ENCODE data around the gene MAG.

Gene MAG

GRCh38 chr19:35318679-35319448 is 26.9 kb downstream of the MAG start:
- DNase-seq, result no peak

DNA sequence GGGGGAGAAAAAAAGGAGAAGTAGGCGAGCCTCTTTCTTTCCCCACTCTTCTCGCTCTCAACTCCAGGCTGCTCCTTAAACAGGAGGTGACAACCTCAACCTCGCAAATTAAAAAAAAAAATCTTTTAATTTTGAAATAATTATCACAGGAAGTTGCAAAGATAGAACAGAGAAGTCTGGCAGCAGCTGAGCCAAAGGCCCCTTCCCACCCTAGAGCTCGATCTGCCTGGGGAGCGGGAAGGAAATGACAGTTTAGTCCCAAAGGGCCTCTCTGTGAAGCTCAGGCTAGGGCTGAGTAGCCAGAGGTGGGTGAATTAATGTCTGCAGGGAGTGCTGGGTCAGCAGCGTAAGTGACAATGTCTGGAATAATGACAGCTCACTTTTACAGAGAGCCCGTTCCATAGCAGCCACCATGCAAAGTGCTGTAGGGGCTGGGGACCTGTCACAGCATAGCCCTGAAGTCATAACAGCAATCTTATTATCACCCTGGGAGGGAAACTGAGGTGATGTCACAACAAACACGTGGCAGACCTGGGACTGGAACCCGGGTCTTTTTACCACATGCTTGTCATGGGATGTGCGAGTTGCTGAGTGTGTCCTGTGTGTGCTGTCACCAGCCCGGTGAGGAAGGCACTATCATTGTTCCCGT is 28.2 kb downstream of the MAG start:
- DNase-seq, result no peak

GRCh38 chr19:35321291-35321690 is 29.3 kb downstream of the MAG start:
- DNase-seq, result no peak

GRCh38 chr19:35322014-35322413 is 30.1 kb downstream of the MAG start:
- no peak for DNase-seq

DNA sequence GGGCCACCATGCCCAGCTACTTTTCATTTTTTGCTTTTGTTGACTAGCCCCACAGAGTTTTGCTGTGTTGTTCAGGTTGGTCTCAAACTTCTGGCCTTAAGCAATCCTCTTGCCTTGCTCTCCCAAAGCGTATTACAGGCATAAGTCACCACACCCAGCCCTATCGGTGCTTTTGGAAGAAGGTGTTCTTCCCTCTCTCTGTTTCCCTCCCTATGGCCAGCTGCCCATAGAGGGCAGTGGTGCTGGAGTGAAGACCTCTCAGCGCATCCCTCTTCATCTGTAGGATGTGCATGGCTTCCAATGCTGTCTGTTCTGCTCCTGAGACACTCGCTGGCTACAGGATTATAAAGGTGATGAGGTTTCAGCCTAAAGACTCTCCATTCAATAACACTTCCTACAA is 35.7 kb downstream of the MAG start:
- DNase-seq, result no peak

- no peak for DNase-seq
Observed at GRCh38 chr19:35328851-35329285, 36.9 kb downstream of the MAG start, which contains the start of gene CD22. TSS of gene CD22 (plus strand) at chr19:35329187. CDS start at chr19:35332041, 2,854 bp downstream.

DNA sequence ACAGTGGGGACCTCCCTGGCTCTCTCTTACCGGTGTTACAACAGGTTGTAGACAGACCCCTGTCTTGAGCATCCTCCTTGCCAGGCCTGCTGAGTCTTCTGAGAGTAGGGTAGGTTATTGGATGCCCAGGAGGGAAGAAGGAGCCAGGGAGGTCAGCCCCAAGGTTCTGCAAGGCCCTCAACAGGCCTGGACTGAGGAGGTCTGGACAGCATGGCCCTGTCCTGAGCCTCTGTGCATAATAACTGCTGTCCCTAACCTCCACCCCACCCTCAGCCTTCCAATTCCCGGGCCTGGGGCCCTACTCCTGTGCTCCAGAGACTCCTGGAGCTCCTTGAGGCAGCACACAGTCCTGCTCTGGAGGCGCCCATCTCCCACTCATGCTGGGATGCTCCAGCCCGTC is 37.4 kb downstream of the MAG start:
- DNase-seq, result no peak

DNA sequence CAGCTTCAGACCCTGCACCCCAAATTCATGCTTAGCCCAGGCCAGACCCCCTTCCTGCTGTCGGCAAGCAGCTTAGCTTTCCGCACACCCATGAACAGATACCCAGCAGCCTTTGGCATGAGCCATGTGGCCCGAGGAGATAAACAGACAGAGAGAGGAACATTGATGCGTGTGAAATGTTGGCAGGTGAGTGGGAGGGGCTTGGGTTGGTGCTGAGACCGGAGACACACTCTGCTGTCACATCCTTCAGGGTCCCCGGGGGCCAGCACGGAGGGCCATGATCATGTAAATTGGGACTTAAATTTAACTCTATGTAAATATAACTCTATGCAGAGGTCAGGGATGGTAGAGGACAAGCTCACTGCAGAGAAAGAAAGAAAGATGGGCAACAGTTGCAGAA is 38.5 kb downstream of the MAG start:
- DNase-seq, result no peak

GRCh38 chr19:35331551-35332214 is 39.7 kb downstream of the MAG start:
- no peak for DNase-seq

DNA sequence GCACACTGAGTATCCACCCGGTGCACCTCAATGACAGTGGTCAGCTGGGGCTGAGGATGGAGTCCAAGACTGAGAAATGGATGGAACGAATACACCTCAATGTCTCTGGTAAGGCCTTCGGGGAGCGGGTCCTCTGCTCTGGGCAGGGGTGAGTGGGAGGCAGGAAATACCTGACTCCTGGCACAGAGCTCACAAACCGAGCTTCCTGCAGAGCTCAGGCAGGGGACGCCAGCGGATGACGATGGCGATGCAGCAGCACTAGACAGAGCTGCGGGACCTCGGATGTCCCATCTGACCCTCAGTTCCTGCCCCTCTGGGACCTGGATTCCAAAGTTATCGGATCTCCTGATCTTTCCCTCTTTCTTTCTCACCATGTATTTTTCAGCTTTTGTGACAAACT is 40.9 kb downstream of the MAG start:
- DNase-seq, result no peak

DNA sequence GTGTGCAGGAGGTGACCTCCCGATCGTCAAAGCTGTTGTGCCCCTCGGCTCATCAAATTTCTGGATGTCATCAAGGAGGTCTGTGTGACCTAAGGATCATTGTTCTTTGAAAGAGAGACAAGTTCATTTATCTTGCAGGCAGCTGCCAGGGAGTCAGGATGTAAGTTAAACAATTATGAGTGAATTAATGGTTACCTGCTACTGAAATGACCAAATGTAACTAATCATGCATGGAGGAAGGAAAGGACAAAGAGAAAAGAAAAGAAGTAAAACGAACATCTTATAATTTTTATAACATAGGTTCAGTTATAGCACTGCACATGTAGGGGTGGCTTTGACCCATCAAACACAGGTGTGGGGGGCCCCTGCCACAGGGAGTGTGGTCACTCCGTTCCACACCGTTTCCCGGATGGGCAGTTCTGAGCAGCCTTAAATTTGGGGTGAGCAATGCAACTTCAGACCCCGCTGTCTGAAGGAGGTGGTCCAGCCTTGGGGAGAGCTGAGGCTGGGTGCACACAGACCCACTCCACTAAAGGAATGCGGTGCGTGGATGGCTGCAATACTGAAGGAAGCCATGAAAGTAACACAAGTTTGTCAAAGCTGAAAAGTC is 42.3 kb downstream of the MAG start:
- DNase-seq, result no peak

- DNase-seq, result no peak
Observed at GRCh38 chr19:35336166-35336955, 44.4 kb downstream of the MAG start.

GRCh38 chr19:35337097-35337983 is 45.4 kb downstream of the MAG start:
- no peak for DNase-seq

GRCh38 chr19:35337984-35338296 is 46.0 kb downstream of the MAG start:
- no peak for DNase-seq

- no peak for DNase-seq
Observed at GRCh38 chr19:35340431-35340830, 48.5 kb downstream of the MAG start.

GRCh38 chr19:35341006-35341405 is 49.0 kb downstream of the MAG start:
- DNase-seq, result no peak

GRCh38 chr19:35341565-35342225 is 49.7 kb downstream of the MAG start:
- DNase-seq, result no peak

- DNase-seq, result no peak
Observed at GRCh38 chr19:35342430-35342829, 50.5 kb downstream of the MAG start.

DNA sequence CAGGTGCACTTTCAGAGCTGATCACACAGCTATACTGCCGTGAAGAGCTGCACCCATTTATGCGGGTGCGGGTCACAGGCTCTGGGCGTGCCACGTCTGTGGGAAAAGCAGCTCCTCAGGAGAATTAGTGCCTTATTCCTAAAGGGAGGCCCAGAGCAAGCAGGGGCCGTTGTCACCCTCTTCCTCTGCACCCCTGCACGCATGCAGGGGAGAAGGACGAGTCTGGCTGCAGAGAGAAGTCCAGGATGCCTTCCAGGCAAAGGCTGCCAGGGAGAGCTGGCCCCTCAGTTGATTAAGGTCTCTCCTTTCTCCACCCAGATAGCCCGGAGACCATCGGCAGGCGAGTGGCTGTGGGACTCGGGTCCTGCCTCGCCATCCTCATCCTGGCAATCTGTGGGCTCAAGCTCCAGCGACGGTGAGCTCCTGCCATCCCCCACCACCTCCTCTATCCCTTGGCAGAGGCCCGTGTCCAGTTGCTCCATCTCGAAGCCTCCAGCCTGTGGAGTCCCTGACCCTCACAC is 52.6 kb downstream of the MAG start:
- no peak for DNase-seq

- DNase-seq, result no peak
Observed at GRCh38 chr19:35345671-35346111, 53.7 kb downstream of the MAG start.

All from NCI-H187 treated with DMSO at 0.1 percent for 48 hours (cell line).